Thoracic aorta (tissue), 2 donors: ENCODE data around the gene SENP6. TPM values are rescaled to one million over a fixed set of nuclear protein-coding genes. Genes with fewer than 3 reads are reported as not detected.

ENCODE experiments used
- ATAC-seq: fragments of 150-250 bp; one replicate; pipeline ENCODE4 v1.8.0; 2017; ENCODE audit warnings: low read depth; ENCODE audit not compliant: insufficient number of reproducible peaks, low FRiP score
- DNase-seq: peaks from one replicate; pipeline ENCODE4 v3.0.0-alpha.2; 2020; ENCODE audit warnings: low spot score
- H3K27ac ChIP-seq, 2 donors: fragments of 200-600 bp; sonication (generic); 1 replicate in 1 of 2; 2 replicates in 1 of 2; pipeline ENCODE4 v1.5.1; 2016; ENCODE audit warnings: mild to moderate bottlenecking in 2 of 2, moderate library complexity in 2 of 2
- H3K27me3 ChIP-seq: fragments of 200-600 bp; sonication (generic); replicated peaks from 2 replicates; pipeline ENCODE4 v1.6.0; 2016; ENCODE audit warnings: mild to moderate bottlenecking; ENCODE audit not compliant: insufficient read depth
- H3K36me3 ChIP-seq: fragments of 200-600 bp; sonication (generic); one replicate; pipeline ENCODE4 v1.5.1; 2016
- H3K4me1 ChIP-seq, 2 donors: fragments of 200-600 bp; sonication (generic); 1 replicate in 1 of 2; 2 replicates in 1 of 2; pipeline versions ENCODE4 v1.5.1 to v1.6.0; 2016; ENCODE audit warnings: low read depth in 2 of 2, mild to moderate bottlenecking in 1 of 2; ENCODE audit not compliant: control insufficient read depth in 1 of 2
- H3K4me3 ChIP-seq: fragments of 200-600 bp; sonication (generic); 2 replicates; pipeline ENCODE4 v1.5.1; 2016; ENCODE audit warnings: mild to moderate bottlenecking
- H3K9me3 ChIP-seq: fragments of 200-600 bp; sonication (generic); 2 replicates; pipeline ENCODE4 v1.5.1; 2016
- CTCF ChIP-seq: fragments of 200-600 bp; sonication (generic); IDR thresholded peaks from one replicate; pipeline ENCODE4 v1.5.1; 2019; ENCODE audit warnings: antibody characterized with exemption
- total RNA-seq, 2 donors: library from RNA; depleted of rRNA; stranded (reverse); fragments of >200 nt; gene quantifications; one replicate each; pipeline versions ENCODE4 v1.1.0 to v1.2.3, GENCODE V29; 2016

The SENP6 gene
- total RNA-seq, 2 donors from 2014 or later = 115 to 163 TPM

- TF ChIP-seq CTCF = no peak
- Histone ChIP-seq H3K27me3 (no peaks in the 10 kb centered on the region), H3K9me3 (no peaks in the 10 kb centered on the region), H3K27ac (no peak overlapping the region), H3K4me1 (peaks cover 4 to 8% of the 10 kb centered on the region in 2 donors), H3K36me3 (no peaks in the 10 kb centered on the region), H3K4me3 (no peak overlapping the region)
- ATAC-seq (no peak), DNase-seq (no peak)
Observed at GRCh38 chr6:75745404-75745803, 143.7 kb downstream of the SENP6 start.

GRCh38 chr6:75746221-75746620 is 144.5 kb downstream of the SENP6 start:
- no peak for TF ChIP-seq CTCF
- no peaks in the 10 kb centered on the region for H3K36me3 ChIP-seq
- no peaks in the 10 kb centered on the region for H3K27me3 ChIP-seq
- ATAC-seq (no peak), DNase-seq (no peak)
- H3K4me1 ChIP-seq = peaks cover 4 to 16% of the 10 kb centered on the region in 2 donors
- no peak overlapping the region for H3K4me3 ChIP-seq
- no peak overlapping the region for H3K27ac ChIP-seq
- no peaks in the 10 kb centered on the region for H3K9me3 ChIP-seq

- Histone ChIP-seq H3K4me3 (no peak overlapping the region), H3K27me3 (no peaks in the 10 kb centered on the region), H3K27ac (no peak overlapping the region), H3K36me3 (no peaks in the 10 kb centered on the region), H3K9me3 (no peaks in the 10 kb centered on the region), H3K4me1 (peaks cover 4 to 20% of the 10 kb centered on the region in 2 donors)
- TF ChIP-seq CTCF = no peak
- ATAC-seq (no peak), DNase-seq (no peak)
Observed at GRCh38 chr6:75747152-75747992, 145.7 kb downstream of the SENP6 start.

GRCh38 chr6:75748003-75748742 is 146.5 kb downstream of the SENP6 start:
- no peak for TF ChIP-seq CTCF
- Histone ChIP-seq H3K27me3 (no peaks in the 10 kb centered on the region), H3K4me3 (peak overlapping the region; percentile 99), H3K27ac (peak overlapping the region; percentile 71 to 76), H3K9me3 (no peaks in the 10 kb centered on the region), H3K4me1 (peaks cover 4 to 21% of the 10 kb centered on the region in 2 donors), H3K36me3 (no peaks in the 10 kb centered on the region)
- ATAC-seq = no peak
- no peak for DNase-seq

- DNase-seq = no peak
- no peaks in the 10 kb centered on the region for H3K36me3 ChIP-seq
- H3K27me3 ChIP-seq = no peaks in the 10 kb centered on the region
- no peaks in the 10 kb centered on the region for H3K9me3 ChIP-seq
- H3K4me1 ChIP-seq = peaks cover 8 to 27% of the 10 kb centered on the region in 2 donors
- peak within 1 kb of the TSS; percentile 76 for H3K27ac ChIP-seq
- peak within 1 kb of the TSS; percentile 99 for H3K4me3 ChIP-seq
- TF ChIP-seq CTCF = no peak
- ATAC-seq = peak; percentile 63
Observed at GRCh38 chr6:75748743-75749538, 147.3 kb downstream of the SENP6 start, which contains the start of gene MYO6. Gene MYO6, plus strand, starts transcription at chr6:75749239. Its CDS starts 68,309 bp downstream, at chr6:75817548.
